ENCODE measurements around the gene B9D1.

GRCh38 chr17:19409509-19409908 is 47.0 kb upstream of the B9D1 start:
- no peak for TF ChIP-seq GATA3 (IDR thresholded peaks at IDR 0.05; ENCODE audit: low read depth, low read length)
- TF ChIP-seq GATA2 (IDR thresholded peaks at IDR 0.05; ENCODE audit: low read depth, low read length) = no peak

Measured in SH-SY5Y (cell line).